GM23338 (cell line): Measurements from ENCODE around the gene FMC1. TPM values are rescaled to one million over a fixed set of nuclear protein-coding genes. Genes with fewer than 3 reads are reported as not detected.
"Not testable (repeated sequence)": the region's sequence is repeated elsewhere in the genome, so short reads cannot be mapped to it uniquely, and the experiment has no call there.

Source experiments
- ATAC-seq: fragments of 200-7000 bp; cut with Tn5 transposase; 3 replicates; pipeline ENCODE4 v1.9.1; 2020
- DNase-seq: peaks from one replicate; pipeline ENCODE4 v3.0.0-alpha.2; 2015; ENCODE audit warnings: low spot score
- H2AFZ ChIP-seq: fragments of 200-600 bp; sonication (generic); 2 replicates; pipeline ENCODE4 v1.8.0; 2016; ENCODE audit warnings: antibody characterized with exemption, mild to moderate bottlenecking, moderate library complexity
- H3F3A ChIP-seq: fragments of 200-600 bp; sonication (generic); replicated peaks from 2 replicates; pipeline ENCODE4 v1.8.0; 2017; ENCODE audit warnings: antibody characterized with exemption, mixed run types, low read depth
- H3K27ac ChIP-seq: fragments of 200-600 bp; sonication (generic); 2 replicates; pipeline ENCODE4 v1.6.1; 2016; ENCODE audit warnings: low read depth
- H3K27me3 ChIP-seq: fragments of 200-600 bp; sonication (generic); 2 replicates; pipeline ENCODE4 v1.8.0; 2016; ENCODE audit warnings: mild to moderate bottlenecking, mixed run types, moderate library complexity; ENCODE audit not compliant: insufficient read depth
- H3K36me3 ChIP-seq: fragments of 200-600 bp; sonication (generic); 2 replicates; pipeline ENCODE4 v1.8.0; 2016; ENCODE audit warnings: mild to moderate bottlenecking; ENCODE audit not compliant: insufficient read depth
- H3K4me1 ChIP-seq: fragments of 200-600 bp; sonication (generic); 2 replicates; pipeline ENCODE4 v1.8.0; 2016; ENCODE audit warnings: mild to moderate bottlenecking, moderate library complexity; ENCODE audit not compliant: insufficient read depth
- H3K4me2 ChIP-seq: fragments of 200-600 bp; sonication (generic); 2 replicates; pipeline ENCODE4 v1.7.1; 2017; ENCODE audit warnings: mixed run types
- H3K4me3 ChIP-seq: fragments of 200-600 bp; sonication (generic); 2 replicates; pipeline ENCODE4 v1.6.1; 2016; ENCODE audit warnings: mixed run types
- H3K79me2 ChIP-seq: fragments of 200-600 bp; sonication (generic); replicated peaks from 2 replicates; pipeline ENCODE4 v1.8.0; 2017; ENCODE audit warnings: mild to moderate bottlenecking; ENCODE audit not compliant: insufficient read depth
- H3K9me2 ChIP-seq: fragments of 200-600 bp; sonication (generic); 2 replicates; pipeline ENCODE4 v1.8.0; 2017; ENCODE audit not compliant: insufficient read depth
- H4K20me1 ChIP-seq: fragments of 200-600 bp; sonication (generic); replicated peaks from 2 replicates; pipeline ENCODE4 v1.8.0; 2017; ENCODE audit warnings: mild to moderate bottlenecking; ENCODE audit not compliant: insufficient read depth
- H3K27ac Mint-ChIP-seq: 2 replicates; pipeline ENCODE4 v1.8.0; 2020; ENCODE audit warnings: inconsistent platforms, mild to moderate bottlenecking, moderate library complexity, mixed read lengths
- H3K27me3 Mint-ChIP-seq: 3 replicates; pipeline ENCODE4 v1.8.0; 2022; ENCODE audit warnings: low read depth, mild to moderate bottlenecking, moderate library complexity, mixed read lengths, inconsistent platforms; ENCODE audit not compliant: insufficient read depth, poor library complexity
- H3K36me3 Mint-ChIP-seq: 3 replicates; pipeline ENCODE4 v1.8.0; 2021; ENCODE audit warnings: low read depth, mild to moderate bottlenecking, inconsistent platforms, moderate library complexity, mixed read lengths
- H3K4me1 Mint-ChIP-seq: 3 replicates; pipeline ENCODE4 v1.8.0; 2020; ENCODE audit warnings: mild to moderate bottlenecking, inconsistent platforms, mixed read lengths
- H3K4me3 Mint-ChIP-seq: 3 replicates; pipeline ENCODE4 v1.8.0; 2021; ENCODE audit warnings: moderate library complexity, mild to moderate bottlenecking, inconsistent platforms, mixed read lengths
- H3K9me3 Mint-ChIP-seq: 3 replicates; pipeline ENCODE4 v1.8.0; 2020; ENCODE audit warnings: moderate library complexity, mild to moderate bottlenecking, inconsistent platforms, mixed read lengths
- CREB1 ChIP-seq: fragments of 250-450 bp; sonication (Bioruptor Pico); IDR thresholded peaks from 2 replicates; pipeline ENCODE4 v1.5.0; 2020; ENCODE audit warnings: low read depth, mild to moderate bottlenecking, moderate library complexity
- EZH2 ChIP-seq: fragments of 200-600 bp; sonication (generic); IDR thresholded peaks from one replicate; pipeline ENCODE4 v1.8.0; 2017; ENCODE audit warnings: antibody characterized with exemption, mild to moderate bottlenecking, low read depth; ENCODE audit not compliant: unreplicated experiment
- NANOG ChIP-seq: IDR thresholded peaks from 2 replicates; pipeline ENCODE4 v1.6.1; 2016; ENCODE audit warnings: antibody characterized with exemption, borderline replicate concordance
- POLR2AphosphoS5 ChIP-seq: IDR thresholded peaks from 2 replicates; pipeline ENCODE4 v1.6.1; 2016; ENCODE audit warnings: antibody characterized with exemption, low read depth
- polyA plus RNA-seq: library from polyadenylated mRNA; unstranded; fragments of >200 nt; fragmentation: Nextera tagmentation; extraction: Ambion mirVana; gene quantifications from 2 replicates; pipeline ENCODE4 v1.2.1, GENCODE V29; 2016
- total RNA-seq: library from RNA; depleted of rRNA; stranded (reverse); fragments of >200 nt; shearing (Covaris generic); gene quantifications from 2 replicates; pipeline ENCODE4 v1.2.3, GENCODE V29; 2014
- TF ChIP-seq, protein P1 (sequence below): IDR thresholded peaks from 2 replicates; pipeline ENCODE4 v1.6.1; 2016; ENCODE audit warnings: antibody characterized with exemption
- TF ChIP-seq, protein P2 (sequence below), 2 experiments: fragments of 200-600 bp in 1 of 2; sonication (generic) in 1 of 2; conservative IDR thresholded peaks; 2 replicates each; pipeline versions ENCODE4 v1.5.1 to v1.6.1; 2016 to 2017; ENCODE audit warnings: antibody characterized with exemption in 2 of 2, low read depth in 2 of 2, mild to moderate bottlenecking in 2 of 2, moderate library complexity in 1 of 2

FMC1 gene
- total and polyA plus RNA-seq, 2 experiments from 2014 or later: 4.8 to 70.5 TPM

DNA sequence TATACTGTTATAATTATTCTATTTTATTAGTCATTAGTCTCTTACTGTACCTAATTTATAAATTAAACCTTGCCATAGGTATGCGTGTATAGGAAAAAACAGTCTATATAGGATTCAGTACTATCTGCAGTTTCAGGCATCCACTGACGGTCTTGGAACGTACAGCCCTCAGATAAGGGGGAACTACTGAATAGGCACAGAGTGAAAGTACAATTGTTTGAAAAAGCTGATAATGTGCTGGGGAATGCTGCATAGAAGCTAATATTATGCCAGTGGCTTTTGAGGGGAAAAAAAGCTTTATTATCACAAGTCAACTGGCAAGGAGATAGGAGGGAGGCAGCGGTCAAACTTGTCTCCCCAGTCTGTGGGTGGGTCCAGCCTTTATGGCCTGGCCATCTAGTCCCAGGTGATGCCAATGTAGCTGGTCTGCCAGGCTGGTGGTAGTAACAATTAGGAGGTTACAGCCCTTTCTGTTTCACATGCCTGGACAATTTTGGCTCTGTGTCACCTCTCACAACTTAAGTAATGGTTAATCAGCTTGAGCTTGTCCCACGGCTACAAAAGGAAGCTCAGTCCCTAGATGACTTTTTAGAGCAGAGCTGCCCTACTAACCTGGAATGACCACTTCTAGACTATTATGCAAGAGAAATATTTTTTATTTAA lies 8.3 kb upstream of the FMC1 start:
- H3K4me1 ChIP-seq: no peaks in the 10 kb centered on the region
- ATAC-seq (no peak), DNase-seq (no peak)
- no peaks in the 10 kb centered on the region for H4K20me1 ChIP-seq
- no peak overlapping the region for H3K4me2 ChIP-seq
- Mint-ChIP-seq H3K27me3 (no peaks in the 10 kb centered on the region), H3K4me3 (no peak overlapping the region), H3K36me3 (no peaks in the 10 kb centered on the region), H3K27ac (no peak overlapping the region), H3K4me1 (no peaks in the 10 kb centered on the region), H3K9me3 (no peaks in the 10 kb centered on the region)
- H3K79me2 ChIP-seq: no peaks in the 10 kb centered on the region
- H3F3A ChIP-seq: no peaks in the 10 kb centered on the region
- H2AFZ ChIP-seq: 0 out of 2 replicates have a peak overlapping the region, but pooled peaks have one; percentile 52
- no peak overlapping the region for H3K27ac ChIP-seq
- TF ChIP-seq, protein P1, sequence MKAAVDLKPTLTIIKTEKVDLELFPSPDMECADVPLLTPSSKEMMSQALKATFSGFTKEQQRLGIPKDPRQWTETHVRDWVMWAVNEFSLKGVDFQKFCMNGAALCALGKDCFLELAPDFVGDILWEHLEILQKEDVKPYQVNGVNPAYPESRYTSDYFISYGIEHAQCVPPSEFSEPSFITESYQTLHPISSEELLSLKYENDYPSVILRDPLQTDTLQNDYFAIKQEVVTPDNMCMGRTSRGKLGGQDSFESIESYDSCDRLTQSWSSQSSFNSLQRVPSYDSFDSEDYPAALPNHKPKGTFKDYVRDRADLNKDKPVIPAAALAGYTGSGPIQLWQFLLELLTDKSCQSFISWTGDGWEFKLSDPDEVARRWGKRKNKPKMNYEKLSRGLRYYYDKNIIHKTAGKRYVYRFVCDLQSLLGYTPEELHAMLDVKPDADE: no peak
- TF ChIP-seq, protein P2, sequence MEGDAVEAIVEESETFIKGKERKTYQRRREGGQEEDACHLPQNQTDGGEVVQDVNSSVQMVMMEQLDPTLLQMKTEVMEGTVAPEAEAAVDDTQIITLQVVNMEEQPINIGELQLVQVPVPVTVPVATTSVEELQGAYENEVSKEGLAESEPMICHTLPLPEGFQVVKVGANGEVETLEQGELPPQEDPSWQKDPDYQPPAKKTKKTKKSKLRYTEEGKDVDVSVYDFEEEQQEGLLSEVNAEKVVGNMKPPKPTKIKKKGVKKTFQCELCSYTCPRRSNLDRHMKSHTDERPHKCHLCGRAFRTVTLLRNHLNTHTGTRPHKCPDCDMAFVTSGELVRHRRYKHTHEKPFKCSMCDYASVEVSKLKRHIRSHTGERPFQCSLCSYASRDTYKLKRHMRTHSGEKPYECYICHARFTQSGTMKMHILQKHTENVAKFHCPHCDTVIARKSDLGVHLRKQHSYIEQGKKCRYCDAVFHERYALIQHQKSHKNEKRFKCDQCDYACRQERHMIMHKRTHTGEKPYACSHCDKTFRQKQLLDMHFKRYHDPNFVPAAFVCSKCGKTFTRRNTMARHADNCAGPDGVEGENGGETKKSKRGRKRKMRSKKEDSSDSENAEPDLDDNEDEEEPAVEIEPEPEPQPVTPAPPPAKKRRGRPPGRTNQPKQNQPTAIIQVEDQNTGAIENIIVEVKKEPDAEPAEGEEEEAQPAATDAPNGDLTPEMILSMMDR (conservative IDR thresholded peaks at IDR 0.05; ENCODE audit: low read depth in 2 of 2): no peak
- H3K27me3 ChIP-seq: no peaks in the 10 kb centered on the region
- no peak overlapping the region for H3K4me3 ChIP-seq
- no peaks in the 10 kb centered on the region for H3K36me3 ChIP-seq
- H3K9me2 ChIP-seq: no peaks in the 10 kb centered on the region

DNA sequence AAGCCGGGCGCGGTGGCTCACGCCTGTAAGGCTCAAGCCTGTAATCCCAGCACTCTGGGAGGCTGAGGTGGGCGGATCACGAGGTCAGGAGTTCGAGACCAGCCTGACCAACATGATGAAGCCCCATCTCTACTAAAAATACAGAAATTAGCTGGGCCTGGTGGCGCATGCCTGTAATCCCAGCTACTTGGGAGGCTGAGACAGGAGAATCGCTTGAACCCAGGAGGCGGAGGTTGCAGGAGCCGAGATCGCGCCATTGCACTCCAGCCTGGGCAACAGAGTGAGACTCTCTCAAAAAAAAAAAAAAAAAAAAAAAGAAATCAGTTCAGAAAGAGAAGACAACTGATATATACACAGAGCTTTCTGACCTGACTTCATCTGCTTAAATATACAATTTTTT lies 7.7 kb upstream of the FMC1 start:
- H3K4me1 ChIP-seq, H3K27ac Mint-ChIP-seq, H3F3A ChIP-seq, DNase-seq, H3K4me1 Mint-ChIP-seq, H3K4me2 ChIP-seq, H3K36me3 Mint-ChIP-seq, H4K20me1 ChIP-seq, H2AFZ ChIP-seq, H3K4me3 Mint-ChIP-seq, H3K4me3 ChIP-seq, ATAC-seq, H3K27me3 ChIP-seq, H3K36me3 ChIP-seq, H3K9me2 ChIP-seq, H3K79me2 ChIP-seq, H3K27ac ChIP-seq, H3K9me3 Mint-ChIP-seq, H3K27me3 Mint-ChIP-seq: not testable (repeated sequence)

DNA sequence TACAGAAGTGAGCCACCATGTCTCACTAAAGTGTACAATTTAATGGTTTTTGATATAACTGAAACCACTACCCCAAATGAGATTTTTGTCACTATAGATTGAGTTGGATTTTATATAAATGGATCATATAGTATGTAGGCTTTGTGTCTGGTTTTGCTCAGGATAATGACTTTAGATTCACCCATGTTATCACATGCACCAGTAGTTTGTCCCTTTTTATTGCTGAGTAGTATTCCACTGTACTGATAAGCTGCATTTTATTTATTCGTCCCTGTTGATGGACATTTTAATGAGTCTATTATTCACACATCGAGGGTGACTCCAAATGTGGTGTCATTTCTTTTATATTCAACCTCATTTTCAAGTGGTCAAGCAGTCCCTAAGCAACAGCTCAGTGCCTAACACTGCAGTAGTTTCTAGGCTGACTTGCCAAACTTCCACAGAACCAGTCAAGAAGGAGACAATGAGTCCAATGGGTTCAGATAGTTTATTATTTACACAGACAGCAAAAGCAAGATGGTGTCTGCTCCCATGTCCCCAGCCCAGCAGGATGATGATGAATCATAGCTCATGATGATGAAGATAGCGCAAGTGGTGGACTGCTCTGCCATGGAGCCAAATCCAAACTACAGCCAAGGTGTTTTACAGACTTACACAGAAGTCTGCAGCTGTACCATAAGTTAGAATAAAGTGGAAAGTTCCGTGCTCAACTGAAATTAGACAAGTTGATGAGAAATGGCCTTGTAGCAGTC lies 6.6 kb upstream of the FMC1 start:
- DNase-seq (no peak), ATAC-seq (no peak)
- Histone ChIP-seq H3K27ac (no peak overlapping the region), H3K9me2 (no peaks in the 10 kb centered on the region; the same call in 1 of the 2 replicates), H3K79me2 (no peaks in the 10 kb centered on the region), H3F3A (peaks cover 9% of the 10 kb centered on the region; the same call in 1 of the 2 replicates), H3K27me3 (no peaks in the 10 kb centered on the region), H2AFZ (no peak overlapping the region), H3K4me2 (no peak overlapping the region), H3K36me3 (no peaks in the 10 kb centered on the region), H4K20me1 (no peaks in the 10 kb centered on the region), H3K4me1 (no peaks in the 10 kb centered on the region), H3K4me3 (no peak overlapping the region)
- Mint-ChIP-seq H3K27ac (no peak overlapping the region), H3K4me3 (no peak overlapping the region), H3K4me1 (no peaks in the 10 kb centered on the region), H3K9me3 (peaks cover 7% of the 10 kb centered on the region), H3K27me3 (peaks cover 5% of the 10 kb centered on the region), H3K36me3 (peaks cover 5% of the 10 kb centered on the region; the same call in 2 of the 3 replicates)
- TF ChIP-seq POLR2AphosphoS5 (no peak), CREB1 (CRISPR knock-in tag) (no peak), NANOG (no peak), EZH2 (no peak)
- TF ChIP-seq, protein P1: no peak
- TF ChIP-seq, protein P2 (conservative IDR thresholded peaks at IDR 0.05; ENCODE audit: low read depth in 2 of 2): no peak
